WTC11 (cell line): ENCODE measurements around the gene TNFRSF4.

Experiments used
- CTCF ChIP-seq: fragments of 200-600 bp; IDR thresholded peaks from 2 replicates; pipeline ENCODE4 v1.8.0; 2022; ENCODE audit warnings: antibody characterized with exemption
- ELF4 ChIP-seq: sonication (generic); formaldehyde crosslinking; IDR thresholded peaks from 2 replicates; pipeline ENCODE4 v1.8.1; 2022; ENCODE audit warnings: low read depth, mild to moderate bottlenecking, moderate library complexity, missing genetic modification reagents
- ESRRA ChIP-seq: sonication (generic); formaldehyde crosslinking; IDR thresholded peaks from 2 replicates; pipeline ENCODE4 v1.8.1; 2022; ENCODE audit warnings: mild to moderate bottlenecking, missing genetic modification reagents, borderline replicate concordance
- FOXK1 ChIP-seq: sonication (generic); formaldehyde crosslinking; IDR thresholded peaks from 2 replicates; pipeline ENCODE4 v1.8.0; 2022; ENCODE audit warnings: mild to moderate bottlenecking, moderate library complexity, missing genetic modification reagents
- JUN ChIP-seq: sonication (generic); formaldehyde crosslinking; IDR thresholded peaks from 2 replicates; pipeline ENCODE4 v1.8.0; 2023; ENCODE audit warnings: mild to moderate bottlenecking, missing genetic modification reagents
- NR1H2 ChIP-seq: sonication (generic); formaldehyde crosslinking; IDR thresholded peaks from 2 replicates; pipeline ENCODE4 v1.9.0; 2021; ENCODE audit warnings: mild to moderate bottlenecking, moderate library complexity, missing genetic modification reagents
- SP1 ChIP-seq: sonication (generic); formaldehyde crosslinking; conservative IDR thresholded peaks from 2 replicates; pipeline ENCODE4 v1.8.1; 2022; ENCODE audit warnings: missing genetic modification reagents
- ZBTB21 ChIP-seq: sonication (generic); formaldehyde crosslinking; IDR thresholded peaks from 2 replicates; pipeline ENCODE4 v1.8.1; 2023; ENCODE audit warnings: mild to moderate bottlenecking, missing genetic modification reagents, borderline replicate concordance
- TF ChIP-seq, protein P1 (sequence below): sonication (generic); formaldehyde crosslinking; IDR thresholded peaks from 2 replicates; pipeline ENCODE4 v1.8.1; 2022; ENCODE audit warnings: missing genetic modification reagents, borderline replicate concordance
- TF ChIP-seq, protein P2 (sequence below): fragments of 250-450 bp; sonication (Bioruptor Pico); conservative IDR thresholded peaks from 2 replicates; pipeline ENCODE4 v1.9.0; 2021; ENCODE audit warnings: mild to moderate bottlenecking
- TF ChIP-seq, protein P3 (sequence below): sonication (generic); formaldehyde crosslinking; conservative IDR thresholded peaks from 2 replicates; pipeline ENCODE4 v1.8.1; 2022; ENCODE audit warnings: mild to moderate bottlenecking, missing genetic modification reagents

DNA sequence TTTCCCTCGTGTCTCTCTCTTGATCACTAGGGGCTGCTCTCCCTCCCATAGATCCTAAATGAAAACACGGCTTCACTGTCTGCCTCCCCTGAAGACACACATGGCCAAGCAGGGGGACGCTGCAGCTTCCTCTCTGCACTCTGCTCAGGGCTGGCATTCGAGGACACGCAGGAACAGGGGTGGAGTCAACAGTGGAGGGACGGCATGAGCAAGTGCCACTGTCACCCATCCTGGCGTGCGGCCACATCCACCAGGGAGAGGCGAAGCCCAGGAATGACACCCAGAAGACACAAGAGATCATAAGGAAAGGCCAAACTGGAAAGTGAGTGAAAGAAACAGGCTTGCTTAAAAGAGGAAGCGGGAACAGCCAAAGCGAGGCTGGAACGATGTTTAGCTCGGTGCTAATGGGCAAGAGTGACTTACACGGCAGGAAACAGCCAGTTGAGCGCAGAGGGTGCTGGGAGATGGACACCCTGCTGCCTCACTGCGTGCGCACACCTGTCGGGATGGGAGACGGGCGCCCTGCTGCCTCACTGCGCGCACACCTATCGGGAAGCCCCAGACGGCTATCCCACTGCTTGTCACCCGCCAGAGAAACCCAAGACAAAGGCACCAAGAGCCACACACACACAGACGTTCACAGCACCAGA lies 46.1 kb upstream of the TNFRSF4 start:
- TF ChIP-seq CTCF: no peak
- TF ChIP-seq, protein P1, sequence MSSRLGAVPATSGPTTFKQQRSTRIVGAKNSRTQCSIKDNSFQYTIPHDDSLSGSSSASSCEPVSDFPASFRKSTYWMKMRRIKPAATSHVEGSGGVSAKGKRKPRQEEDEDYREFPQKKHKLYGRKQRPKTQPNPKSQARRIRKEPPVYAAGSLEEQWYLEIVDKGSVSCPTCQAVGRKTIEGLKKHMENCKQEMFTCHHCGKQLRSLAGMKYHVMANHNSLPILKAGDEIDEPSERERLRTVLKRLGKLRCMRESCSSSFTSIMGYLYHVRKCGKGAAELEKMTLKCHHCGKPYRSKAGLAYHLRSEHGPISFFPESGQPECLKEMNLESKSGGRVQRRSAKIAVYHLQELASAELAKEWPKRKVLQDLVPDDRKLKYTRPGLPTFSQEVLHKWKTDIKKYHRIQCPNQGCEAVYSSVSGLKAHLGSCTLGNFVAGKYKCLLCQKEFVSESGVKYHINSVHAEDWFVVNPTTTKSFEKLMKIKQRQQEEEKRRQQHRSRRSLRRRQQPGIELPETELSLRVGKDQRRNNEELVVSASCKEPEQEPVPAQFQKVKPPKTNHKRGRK (CRISPR knock-in tag): no peak
- TF ChIP-seq ZBTB21: no peak
- TF ChIP-seq JUN (CRISPR knock-in tag): no peak
- TF ChIP-seq, protein P2, sequence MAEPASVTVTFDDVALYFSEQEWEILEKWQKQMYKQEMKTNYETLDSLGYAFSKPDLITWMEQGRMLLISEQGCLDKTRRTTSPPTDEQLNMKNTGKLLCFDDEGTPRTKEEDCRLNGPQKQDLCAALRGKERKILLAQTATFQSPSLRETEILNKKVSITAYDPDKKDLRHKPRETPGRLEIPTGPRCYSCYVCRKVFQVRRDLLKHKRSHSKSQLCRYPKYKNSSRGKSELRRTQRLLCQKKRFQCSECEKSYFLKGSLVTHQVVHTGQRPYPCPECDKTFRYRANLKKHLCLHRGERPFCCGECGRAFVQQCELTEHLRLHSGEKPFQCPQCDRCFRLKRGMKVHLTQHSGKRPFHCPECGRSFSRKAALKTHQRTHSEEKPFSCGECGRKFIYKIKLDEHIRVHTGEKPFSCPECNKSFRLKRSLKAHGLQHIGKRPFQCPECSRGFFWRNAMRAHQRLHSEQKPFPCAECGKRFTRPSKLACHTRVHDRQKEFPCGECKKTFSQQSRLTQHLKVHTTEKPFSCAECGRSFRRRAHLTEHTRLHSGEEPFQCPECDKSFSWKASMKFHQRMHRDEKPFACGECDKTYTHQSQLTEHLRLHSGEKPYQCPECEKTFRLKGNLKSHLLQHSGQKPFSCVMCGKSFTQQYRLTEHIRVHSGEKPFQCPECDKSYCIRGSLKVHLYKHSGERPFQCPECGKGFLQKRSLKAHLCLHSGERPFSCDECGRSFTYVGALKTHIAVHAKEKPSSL (CRISPR knock-in tag): no peak
- TF ChIP-seq, protein P3, sequence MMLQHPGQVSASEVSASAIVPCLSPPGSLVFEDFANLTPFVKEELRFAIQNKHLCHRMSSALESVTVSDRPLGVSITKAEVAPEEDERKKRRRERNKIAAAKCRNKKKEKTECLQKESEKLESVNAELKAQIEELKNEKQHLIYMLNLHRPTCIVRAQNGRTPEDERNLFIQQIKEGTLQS (CRISPR knock-in tag): no peak
- no peak for TF ChIP-seq ELF4 (CRISPR knock-in tag)
- no peak for TF ChIP-seq FOXK1 (CRISPR knock-in tag)
- TF ChIP-seq ESRRA (CRISPR knock-in tag): no peak
- no peak for TF ChIP-seq NR1H2 (CRISPR knock-in tag)
- TF ChIP-seq SP1 (CRISPR knock-in tag): no peak
